ENCODE data around the gene ITGB5.

The ITGB5 gene, protein sequence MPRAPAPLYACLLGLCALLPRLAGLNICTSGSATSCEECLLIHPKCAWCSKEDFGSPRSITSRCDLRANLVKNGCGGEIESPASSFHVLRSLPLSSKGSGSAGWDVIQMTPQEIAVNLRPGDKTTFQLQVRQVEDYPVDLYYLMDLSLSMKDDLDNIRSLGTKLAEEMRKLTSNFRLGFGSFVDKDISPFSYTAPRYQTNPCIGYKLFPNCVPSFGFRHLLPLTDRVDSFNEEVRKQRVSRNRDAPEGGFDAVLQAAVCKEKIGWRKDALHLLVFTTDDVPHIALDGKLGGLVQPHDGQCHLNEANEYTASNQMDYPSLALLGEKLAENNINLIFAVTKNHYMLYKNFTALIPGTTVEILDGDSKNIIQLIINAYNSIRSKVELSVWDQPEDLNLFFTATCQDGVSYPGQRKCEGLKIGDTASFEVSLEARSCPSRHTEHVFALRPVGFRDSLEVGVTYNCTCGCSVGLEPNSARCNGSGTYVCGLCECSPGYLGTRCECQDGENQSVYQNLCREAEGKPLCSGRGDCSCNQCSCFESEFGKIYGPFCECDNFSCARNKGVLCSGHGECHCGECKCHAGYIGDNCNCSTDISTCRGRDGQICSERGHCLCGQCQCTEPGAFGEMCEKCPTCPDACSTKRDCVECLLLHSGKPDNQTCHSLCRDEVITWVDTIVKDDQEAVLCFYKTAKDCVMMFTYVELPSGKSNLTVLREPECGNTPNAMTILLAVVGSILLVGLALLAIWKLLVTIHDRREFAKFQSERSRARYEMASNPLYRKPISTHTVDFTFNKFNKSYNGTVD

DNA sequence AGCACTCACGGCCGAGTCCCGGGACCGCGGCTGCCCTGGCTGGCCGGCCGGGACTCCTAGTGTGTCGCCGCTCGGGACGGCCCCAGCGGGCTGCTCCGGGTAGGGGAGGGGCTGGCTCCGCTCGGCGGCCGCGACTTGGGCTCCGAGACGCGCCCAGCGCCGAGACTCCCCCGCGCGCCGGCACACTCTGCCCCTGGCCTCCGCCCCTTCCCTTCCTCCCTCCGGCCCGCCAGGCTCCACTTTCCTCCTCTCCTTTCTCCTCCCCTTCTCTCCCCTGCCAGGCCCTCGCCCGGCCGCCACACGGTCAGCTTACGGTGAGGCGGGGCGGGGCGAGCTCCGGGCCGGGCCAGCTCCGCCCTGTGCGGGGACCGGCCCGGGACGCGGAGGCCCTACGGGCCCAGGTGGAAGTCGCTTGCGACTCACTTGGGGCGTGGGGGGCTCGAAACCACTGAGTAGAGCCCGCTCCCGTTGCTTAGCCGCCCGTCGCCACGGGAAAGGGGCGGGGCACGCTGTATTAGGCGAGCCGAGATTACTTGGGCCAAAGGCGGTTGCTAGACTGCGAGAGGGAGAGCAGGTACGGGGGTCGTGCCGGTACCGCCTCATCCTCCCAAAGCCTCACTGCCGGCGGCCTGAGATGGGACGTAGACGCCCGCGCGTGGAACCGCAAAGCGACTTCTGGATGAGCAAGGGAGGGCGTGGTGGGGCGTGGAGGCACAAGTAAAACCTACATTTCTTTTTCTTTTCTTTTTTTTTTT is at the start of gene ITGB5:
TSS of gene ITGB5 (minus strand) at position 189 of the 755 bp plus-strand sequence. CDS start 365 bp downstream, outside the sequence.
- in situ Hi-C loops (cut with HindIII; ENCODE audit: low sequenced_read_pairs): loop anchor here (25.0 kb wide), 1 partner anchor 125 kb away; no protein-coding TSS in a partner anchor

DNA sequence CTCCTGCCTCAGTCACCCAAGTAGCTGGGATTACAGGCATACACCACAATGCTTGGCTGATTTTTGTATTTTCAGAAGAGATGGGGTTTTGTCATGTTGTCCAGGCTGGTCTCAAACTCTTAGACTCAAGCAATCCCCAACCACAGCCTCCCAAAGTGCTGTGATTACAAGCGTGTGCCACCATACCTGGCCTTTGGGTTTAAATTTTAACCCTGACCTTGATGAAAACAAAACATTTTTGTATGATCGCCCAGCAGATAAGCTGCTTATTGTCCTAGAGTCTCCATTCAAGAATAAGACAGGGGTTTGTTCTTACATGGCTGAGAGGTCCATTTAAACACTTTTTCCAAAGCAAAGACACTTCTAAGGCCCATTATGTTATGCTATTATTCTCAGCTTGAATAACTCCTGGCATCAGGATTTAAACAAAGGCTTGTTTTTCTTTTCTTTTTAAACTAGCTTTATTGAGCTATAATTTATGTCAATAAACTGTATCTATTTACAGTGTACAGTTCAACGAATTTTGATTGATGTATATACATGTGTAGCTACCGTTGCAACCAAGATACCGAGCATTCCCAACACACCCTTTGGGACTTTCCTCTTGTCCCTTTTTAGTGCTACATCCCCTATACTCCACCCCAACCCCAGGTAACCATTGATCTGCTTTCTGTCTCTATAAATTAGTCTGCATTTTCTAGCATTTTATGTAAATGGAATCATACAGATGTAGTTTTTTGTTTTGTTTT is 48.8 kb upstream of the ITGB5 start:
- in situ Hi-C loops (cut with HindIII; ENCODE audit: low sequenced_read_pairs): loop anchor here (10.0 kb wide), 3 partner anchors 309 to 619 kb away; no protein-coding TSS in a partner anchor

DNA sequence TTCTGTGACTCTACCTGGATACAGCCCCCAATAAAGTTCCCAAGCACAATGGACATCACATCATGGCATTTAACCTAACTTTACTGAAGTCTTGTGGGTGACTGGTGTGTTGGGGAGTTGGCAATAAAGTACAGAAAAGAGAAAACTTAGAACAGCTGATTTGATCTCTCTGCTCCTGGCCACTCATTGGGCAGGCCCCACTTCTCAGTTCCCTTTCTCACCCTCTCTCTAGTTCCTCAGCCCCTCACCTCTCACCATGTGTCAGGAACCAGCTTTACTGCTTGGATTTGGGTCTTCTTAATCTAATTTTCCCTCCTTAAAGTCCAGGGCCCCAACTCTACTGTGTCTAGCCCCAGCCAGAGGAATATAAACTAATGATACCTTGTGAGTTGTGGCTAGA is 48.1 kb upstream of the ITGB5 start:
- in situ Hi-C loops (cut with HindIII; ENCODE audit: low sequenced_read_pairs): loop anchor here (10.0 kb wide), 3 partner anchors 310 to 620 kb away; no protein-coding TSS in a partner anchor

DNA sequence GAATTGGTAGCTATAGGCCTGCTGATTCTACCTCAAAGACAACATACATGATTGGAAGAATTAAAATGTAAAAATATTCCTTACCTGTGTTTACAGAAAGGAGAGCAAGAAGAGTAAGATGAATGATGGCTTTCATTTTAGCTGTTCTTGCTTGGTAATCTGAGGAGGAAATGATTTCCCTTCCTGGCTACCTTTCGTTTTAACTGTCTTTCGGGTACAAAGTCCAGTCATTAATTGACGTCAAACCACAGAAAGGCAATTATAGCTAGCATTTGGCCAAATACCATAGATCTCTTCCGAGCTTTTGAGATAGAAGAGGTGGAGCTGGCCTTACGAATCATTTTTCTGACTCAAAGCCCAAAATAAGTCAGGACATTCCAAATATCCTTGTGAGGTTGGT is 47.4 kb upstream of the ITGB5 start, which contains the start of gene MUC13:
TSS of gene MUC13 (minus strand) at position 175 of the 400 bp plus-strand sequence. CDS start at position 136, 39 bp downstream.
- in situ Hi-C loops (cut with HindIII; ENCODE audit: low sequenced_read_pairs): loop anchor here (10.0 kb wide), 3 partner anchors 310 to 620 kb away; no protein-coding TSS in a partner anchor

DNA sequence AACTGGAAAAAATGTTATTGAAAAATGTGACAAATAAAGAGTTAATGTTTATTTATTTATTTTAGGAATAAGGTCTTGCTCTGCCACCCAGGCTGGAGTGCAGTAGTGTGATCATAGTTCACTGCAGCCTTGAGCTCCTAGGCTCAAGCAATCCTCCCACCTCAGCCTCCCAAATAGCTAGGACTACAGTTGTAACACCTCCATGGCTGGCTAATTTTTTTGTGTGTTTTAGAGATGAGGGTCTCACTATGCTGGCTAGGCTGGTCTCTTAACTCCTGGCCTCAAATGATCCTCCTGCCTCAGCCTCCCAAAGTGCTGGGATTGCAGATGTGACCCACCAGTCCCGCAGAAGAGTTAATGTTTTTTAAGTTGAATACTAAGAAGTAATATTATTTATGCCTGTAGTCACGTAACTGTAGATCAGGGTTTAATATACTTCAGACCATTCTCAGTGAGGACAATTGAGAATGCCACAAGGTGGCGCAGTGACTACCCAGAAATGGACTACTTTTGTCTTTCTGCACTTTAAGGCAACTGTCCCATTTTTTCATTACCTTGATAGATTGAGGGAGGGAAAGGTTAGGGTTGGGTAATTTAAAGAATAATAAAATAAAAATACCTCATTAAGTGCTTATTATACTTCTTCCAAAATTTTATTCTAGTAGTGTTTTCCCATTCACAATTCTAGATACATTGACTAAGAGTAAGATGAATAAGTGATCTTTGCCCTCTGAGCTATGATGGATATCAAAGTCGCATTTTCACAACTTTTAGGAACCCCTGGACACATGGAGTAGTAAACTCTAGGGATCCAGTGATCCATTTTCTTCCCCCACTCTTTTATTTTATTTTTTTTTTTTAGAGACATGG is 41.4 kb upstream of the ITGB5 start:
- in situ Hi-C loops (cut with HindIII; ENCODE audit: low sequenced_read_pairs): no loop called here

DNA sequence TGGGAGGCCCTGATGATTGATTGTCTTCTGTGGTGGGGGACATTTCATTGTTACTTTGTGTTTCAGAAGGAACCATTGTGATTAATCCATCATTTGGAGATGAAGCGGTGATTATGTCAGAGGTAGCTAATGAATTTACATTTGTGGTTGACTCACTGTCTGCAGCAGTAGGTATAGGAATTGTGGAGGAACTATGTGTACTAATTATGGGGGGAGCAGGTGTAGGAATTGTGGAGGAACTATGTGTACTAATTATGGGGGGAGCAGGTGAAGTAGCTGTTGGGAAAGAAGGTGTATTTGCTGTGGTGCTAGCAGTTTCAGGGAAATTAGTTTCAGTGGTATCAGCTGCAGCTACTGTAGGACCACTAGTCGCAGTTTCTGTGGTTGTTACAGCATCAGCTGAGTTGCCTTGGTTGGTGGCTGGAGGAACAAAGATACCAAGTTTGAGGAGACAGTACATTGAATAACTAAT is 40.4 kb upstream of the ITGB5 start:
- in situ Hi-C loops (cut with HindIII; ENCODE audit: low sequenced_read_pairs): no loop called here

DNA sequence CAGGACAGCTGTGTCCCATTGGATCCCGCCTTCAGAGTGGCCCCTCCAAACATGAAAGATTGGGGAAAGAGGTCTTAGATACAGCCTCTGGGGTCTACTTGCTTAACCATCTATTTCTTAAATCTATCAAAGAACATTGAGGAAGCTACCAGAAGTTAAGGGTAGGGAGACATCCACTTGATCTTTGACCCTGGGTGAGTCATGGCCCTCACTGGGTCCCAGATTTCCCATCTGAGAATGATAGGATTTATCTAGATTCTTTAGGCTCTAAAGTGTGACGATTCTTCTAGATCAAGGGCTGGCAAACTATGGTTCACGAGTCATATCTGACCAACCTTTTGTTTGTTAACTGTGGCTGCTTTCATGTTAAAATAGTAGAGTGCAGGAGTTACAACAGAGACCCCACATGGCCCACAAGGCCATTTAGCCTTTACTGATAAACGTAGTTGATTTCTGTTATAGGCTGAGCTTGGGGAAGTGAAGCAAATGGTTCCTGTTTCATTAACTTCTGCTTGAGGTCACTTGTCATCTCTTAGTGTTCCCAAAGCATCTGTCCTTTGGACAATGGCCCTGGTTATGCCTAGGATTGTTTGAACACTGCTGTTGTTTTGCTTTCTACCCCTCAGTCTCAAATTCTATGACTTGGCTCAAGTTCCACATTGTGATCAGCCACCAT is 39.4 kb upstream of the ITGB5 start:
- in situ Hi-C loops (cut with HindIII; ENCODE audit: low sequenced_read_pairs): no loop called here

DNA sequence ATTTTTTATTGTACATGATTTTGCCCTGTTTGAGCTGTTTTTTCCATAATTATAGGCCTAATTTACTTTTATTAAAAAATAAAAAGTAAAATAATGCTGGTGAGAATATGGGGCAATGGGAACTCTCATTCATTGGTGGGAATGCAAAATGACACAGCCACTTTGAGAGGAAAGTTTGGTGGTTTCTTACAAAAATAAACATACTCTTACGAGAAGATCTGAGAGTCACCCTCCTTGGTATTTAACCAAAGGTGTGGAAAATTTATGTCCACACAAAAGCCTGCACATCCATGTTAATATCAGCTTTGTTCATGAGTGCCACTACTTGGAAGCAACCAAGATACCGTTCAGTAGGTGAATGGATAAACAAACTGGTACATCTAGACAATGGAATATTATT is 37.6 kb upstream of the ITGB5 start:
- in situ Hi-C loops (cut with HindIII; ENCODE audit: low sequenced_read_pairs): no loop called here

DNA sequence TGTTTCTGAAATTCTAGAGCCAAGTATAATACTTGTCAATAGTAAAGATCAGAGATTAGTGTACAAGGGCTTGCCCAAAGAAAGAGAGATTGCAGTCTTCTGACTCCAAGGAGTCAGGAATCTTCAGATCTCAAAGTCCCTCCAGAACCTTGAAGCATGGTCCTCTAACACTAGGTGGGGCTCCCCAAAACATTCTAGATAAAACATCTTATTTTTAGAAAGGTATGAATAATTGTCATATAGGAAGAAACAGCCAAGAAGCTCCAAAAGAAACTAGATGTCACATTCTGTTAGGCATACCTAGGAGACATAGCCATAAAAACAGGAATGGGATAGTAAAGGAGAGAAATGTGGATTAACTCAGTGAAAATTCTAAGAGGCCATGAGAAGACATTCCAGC is 36.7 kb upstream of the ITGB5 start:
- in situ Hi-C loops (cut with HindIII; ENCODE audit: low sequenced_read_pairs): no loop called here

DNA sequence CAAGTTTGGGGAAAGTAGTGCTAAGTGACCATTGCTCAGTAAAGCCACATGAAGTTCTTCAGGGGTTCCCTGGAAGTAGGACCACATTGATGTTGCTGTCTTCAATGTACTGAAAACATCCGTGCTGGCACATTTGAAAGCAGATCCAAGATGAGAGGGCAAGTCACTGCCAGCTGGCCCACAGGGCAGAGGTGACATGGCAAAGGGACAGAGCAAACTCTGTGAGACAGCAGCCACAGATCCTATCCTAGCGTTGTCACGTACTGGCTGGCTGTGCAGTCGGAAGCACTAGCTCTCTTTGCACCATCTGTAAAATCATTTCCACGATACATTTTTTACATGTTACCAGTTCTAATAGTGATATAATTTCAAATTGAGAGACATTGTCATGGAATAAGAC is 33.6 kb upstream of the ITGB5 start:
- in situ Hi-C loops (cut with HindIII; ENCODE audit: low sequenced_read_pairs): no loop called here

DNA sequence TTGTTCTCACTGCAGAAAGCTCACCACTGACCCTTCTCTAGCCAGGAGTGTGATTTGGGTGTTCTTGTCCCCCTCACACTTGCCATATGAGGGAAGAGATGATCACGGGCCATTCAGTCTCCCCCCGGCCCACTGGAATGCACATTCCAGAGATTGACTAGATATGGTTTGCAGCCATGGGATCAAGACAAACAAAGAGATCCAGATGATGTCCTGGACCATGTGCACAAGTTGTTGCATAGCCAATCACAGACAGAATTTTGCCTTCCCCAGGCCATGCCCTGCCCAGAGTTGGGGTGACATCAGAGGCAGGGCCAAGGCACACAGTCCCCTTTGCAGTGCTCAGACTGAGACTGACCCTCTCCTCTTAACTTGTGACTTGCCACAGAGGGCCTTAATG is 32.6 kb upstream of the ITGB5 start:
- in situ Hi-C loops (cut with HindIII; ENCODE audit: low sequenced_read_pairs): no loop called here

DNA sequence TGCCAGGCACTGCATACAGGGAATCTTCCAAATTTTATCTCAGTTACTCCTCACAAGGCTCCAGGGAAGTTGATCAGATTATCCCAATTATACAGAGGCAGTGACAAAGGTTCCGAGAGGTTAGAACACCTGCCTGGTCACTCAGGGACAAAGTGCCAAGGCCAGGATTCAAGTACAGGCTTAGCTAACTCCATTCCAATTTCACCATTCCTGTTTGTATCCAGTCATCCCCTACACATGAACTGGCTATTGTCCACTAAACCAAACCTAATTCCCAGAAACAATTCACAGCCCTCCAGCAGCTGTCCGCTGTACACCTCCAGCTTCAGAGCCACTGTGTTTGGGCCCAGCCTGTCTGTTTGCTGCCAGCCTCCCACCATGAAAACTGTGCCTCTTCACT is 31.4 kb upstream of the ITGB5 start:
- in situ Hi-C loops (cut with HindIII; ENCODE audit: low sequenced_read_pairs): no loop called here

DNA sequence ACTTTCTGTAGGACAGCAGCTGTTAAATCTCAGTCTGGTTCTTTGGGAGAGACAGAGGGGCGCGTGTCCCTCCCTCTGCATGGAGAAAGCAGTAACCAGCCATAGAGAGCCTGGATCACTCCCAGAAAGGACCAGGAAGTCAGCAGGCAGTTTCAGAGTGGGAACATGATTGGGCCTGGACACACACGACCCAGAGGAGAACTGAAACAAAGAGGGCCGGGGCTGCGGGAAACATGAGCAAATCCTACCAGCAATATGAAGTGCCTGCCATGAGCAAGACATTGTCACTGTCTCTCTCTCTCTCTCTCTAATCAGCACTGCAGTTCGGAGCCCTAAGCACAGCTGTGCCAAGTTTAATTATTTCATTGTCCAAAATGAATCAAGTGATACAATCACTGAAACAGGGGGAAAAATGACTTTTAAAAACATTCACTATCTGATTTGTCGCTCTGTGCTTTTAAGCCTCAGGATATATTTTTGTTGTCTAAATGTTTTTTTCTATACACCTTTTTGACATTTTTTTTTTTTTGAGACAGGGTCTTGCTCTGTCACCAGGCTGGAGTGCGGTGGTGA is 29.8 kb upstream of the ITGB5 start:
- in situ Hi-C loops (cut with HindIII; ENCODE audit: low sequenced_read_pairs): no loop called here

DNA sequence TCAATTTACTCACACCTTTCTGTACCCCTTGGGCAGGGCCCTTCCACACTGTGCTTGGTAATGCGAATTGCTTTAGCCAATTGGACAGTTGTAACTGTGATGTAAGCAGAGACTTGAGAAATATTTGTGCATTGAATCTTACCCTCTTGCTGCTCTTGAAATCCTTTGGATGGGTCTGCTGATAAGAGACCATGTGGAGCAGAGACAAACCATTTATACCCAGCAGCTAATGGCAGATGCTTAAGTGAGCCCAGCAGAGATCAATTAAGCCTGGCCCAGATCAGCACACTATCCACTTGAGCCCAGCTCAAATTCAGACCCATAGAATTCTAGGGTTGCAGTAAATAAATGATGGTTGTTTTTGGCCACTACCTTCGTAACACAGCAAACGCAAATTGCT is 28.1 kb upstream of the ITGB5 start:
- in situ Hi-C loops (cut with HindIII; ENCODE audit: low sequenced_read_pairs): no loop called here

DNA sequence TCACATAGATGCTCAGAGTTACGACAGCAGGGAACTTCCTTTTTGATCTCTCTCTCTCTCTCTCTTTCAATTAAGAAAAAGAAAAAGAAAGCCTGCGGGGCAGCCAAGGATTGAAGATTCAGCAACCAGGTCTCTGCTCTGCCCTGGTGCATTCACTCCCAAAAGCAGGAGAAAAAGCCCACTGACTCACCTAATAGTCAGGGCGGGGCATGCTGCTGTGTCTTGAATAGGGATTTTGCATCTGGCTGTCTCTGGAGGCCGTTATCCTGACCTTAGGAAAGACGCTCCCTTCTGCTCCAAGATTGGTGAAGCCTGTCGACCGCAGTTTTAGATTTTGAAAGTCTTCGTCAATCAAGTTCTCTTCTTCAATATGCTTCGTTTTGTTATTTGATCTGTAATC is 20.8 kb upstream of the ITGB5 start:
- in situ Hi-C loops (cut with HindIII; ENCODE audit: low sequenced_read_pairs): no loop called here

DNA sequence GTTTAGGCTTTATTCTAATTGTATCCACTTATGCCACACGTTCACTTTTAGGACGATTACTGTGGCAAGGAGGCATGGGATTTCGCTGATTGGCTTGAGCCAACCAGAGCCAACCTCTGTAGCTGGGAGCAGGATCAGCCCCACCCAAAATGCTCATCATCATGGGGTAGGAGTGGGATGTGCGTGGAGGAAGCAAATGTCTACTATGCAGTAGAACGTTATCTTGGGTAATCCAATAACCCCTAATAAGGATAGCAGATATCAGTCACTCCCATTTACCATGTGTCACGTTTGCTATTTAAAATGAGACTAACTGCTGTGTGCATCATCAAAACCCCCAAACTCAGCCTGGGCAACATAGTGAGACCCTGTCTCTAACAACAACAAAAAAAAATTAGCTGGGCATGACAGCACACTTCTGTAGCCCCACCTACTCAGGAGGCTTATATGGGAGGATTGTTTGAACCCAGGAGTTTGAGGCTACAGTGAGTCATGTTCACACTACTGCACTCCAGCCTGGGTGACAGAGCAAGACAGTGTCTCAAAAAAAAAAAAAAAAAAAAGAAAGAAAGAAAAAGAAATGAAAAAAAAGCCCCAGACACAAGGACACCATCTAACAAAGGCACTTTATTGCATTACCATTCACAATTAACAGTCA is 17.8 kb upstream of the ITGB5 start:
- in situ Hi-C loops (cut with HindIII; ENCODE audit: low sequenced_read_pairs): no loop called here

DNA sequence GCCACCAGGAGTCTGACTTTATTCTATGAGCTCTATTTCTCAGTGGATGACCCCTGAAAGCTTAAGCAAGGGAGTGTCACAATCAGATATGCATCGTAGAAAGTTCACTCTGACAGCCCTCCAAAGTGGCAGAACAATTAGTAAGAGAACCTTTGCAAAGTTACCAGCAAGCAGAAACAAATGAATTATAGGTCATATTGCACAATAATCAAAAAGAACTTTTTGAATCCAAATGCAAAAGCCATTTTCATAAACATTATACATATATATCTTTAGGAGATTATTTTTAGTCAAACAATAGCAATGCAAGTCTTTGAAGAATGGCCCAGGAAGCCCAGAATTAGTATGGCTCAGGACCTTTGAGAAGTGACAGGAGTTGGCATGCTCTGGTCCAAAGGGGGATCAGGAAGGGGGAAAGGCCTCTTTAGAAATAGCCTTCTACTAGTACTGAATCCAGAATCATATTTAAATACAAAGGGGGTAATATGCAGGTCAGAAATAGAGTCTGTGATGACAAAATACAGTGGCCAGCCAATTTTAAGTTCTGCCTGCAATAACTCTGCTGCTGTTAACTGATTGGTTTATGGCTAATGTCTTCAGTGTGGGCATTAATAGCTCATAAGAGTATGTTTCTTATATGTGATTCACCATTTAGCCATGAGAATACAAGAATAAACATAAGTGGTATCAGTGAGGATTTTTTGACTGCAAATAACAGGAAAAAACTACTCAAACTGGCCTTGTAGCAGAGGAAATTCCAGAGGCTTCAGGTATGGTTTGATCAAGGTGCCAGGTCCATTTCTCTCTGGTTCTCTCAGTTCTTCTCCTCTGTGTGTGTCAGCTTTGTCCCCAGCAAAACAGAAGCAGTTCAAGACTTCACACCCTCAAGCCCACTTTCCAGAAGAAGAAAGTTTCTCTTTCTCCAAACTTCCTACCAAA is 17.0 kb upstream of the ITGB5 start:
- in situ Hi-C loops (cut with HindIII; ENCODE audit: low sequenced_read_pairs): no loop called here

Measured in DLD1 (cell line).